HG03565 (cell line): ENCODE measurements around the gene CLSTN1.
"Not testable (repeated sequence)": the region's sequence is repeated elsewhere in the genome, so short reads cannot be mapped to it uniquely, and the experiment has no call there.

Experiments used
- ATAC-seq: cut with Tn5 transposase; IDR thresholded peaks from one replicate; pipeline ENCODE4 v1.9.1; 2021; ENCODE audit warnings: mild to moderate bottlenecking, moderate library complexity; ENCODE audit not compliant: unreplicated experiment

The CLSTN1 gene

GRCh38 chr1:9826616-9827015, 2.9 kb upstream of the CLSTN1 start:
- ATAC-seq: no peak

GRCh38 chr1:9826087-9826486, 2.3 kb upstream of the CLSTN1 start:
- no peak for ATAC-seq

DNA sequence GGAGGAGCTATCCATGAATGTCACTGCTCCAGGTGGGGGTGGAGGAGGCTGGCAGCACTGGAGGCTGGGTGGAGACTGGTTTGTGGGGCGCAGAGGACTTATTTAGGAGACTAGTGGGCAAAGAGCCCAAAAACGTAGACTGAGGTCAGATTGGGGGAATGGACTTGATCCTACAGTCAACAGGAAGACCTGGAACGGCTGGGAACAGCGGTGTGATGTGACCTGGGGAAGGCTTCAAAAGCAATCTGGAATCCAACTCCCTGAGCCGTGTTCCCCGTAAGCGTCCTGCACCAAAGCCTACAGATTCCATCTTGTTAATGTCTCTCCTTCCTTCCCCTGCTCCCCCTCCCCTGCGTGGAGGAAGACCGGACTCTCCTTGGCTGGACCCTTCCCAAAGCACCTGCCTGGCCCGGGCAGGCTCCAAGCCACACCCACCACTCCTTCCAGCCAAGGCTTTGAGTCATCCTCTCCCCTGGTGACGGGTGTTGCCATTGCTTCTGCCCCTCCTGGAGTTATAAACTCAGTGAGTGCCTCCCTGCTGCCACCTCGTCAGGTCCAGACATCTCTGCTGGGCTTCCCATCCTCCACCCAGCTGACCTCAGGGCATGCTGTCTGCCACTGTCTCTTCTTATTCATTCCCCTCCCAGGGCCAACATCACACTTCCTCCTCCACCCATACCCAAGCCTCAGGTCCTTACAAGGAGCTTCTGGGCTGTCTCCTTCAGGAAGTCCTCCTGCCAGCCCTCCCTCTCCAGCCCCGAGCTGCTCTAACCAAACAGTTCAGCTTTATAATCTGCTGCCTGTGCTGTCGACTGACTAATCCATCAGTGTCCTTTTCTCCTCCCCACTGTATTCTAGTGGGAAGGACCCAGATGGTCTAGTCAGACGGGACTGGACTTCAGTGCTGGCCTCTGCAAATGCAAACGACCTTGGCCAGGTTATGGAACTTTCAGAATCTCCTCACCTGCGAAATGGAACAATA, 1.6 kb upstream of the CLSTN1 start:
- ATAC-seq: no peak

- ATAC-seq: no peak
Measured at GRCh38 chr1:9824702-9825089, 931 bp upstream of the CLSTN1 start.

- ATAC-seq: no peak
Measured at GRCh38 chr1:9823693-9823942, 147 bp downstream of the CLSTN1 start.

DNA sequence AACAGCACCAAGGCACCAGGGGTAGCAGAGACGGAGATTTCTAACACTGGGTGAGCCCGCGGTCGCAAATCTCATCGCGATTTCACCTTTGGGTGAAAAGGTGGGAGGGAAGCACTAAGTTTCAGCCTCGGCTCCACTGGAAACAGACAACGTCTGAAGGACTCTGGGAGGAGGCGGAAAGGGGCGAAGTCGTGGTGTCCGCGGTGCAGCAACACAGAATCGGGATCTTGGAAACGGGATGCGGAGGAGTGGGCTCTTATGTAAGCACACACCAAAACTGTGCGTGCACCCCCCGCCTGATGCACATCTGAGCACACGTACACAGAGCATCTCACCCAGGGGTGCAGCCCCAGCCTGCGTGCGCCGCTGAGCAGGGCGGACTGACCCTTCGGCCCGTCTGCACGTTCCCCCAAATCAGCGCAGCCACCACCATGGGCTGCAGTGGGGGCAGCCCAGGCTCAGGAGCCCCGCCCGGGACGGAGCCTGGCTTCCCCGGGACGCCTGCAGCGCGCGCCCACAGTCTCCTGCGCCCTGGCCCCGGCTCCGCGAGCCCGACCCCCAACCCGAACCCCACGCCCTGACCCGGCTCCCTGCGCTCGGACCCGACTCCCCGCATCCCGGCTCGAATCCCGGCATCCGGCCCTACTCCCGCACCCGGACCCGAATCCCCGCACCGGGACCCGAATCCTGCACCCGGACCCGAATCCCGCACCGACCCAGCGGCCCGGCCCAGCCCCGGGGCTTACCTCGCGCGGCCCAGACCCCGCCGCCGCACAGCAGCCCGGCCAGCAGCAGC, 670 bp downstream of the CLSTN1 start:
- ATAC-seq: no peak

- no peak for ATAC-seq
Measured at GRCh38 chr1:9822490-9822889, 1.3 kb downstream of the CLSTN1 start.

DNA sequence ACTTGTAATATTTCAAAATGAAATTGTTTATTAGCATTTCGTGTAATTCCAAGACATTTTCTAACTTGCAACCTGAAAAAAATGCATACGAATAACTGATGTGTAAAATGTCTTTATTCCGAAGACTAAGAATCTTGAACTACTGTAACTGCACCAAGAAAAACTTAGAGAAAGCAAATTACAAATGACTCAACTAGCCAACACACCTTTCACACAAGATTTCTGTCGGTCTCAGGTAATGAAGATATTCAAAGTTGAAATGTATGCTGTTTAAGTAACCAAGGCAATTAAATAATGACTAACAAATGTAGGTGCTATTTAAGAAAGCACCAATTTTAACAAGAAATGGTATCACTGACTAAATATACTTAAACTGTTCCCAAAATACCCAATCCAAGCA, 2.1 kb downstream of the CLSTN1 start:
- ATAC-seq: no peak

GRCh38 chr1:9820521-9820920, 3.2 kb downstream of the CLSTN1 start:
- no peak for ATAC-seq

- no peak for ATAC-seq
Measured at GRCh38 chr1:9817734-9818133, 6.0 kb downstream of the CLSTN1 start.

GRCh38 chr1:9816199-9816598, 7.6 kb downstream of the CLSTN1 start:
- ATAC-seq: no peak

- no peak for ATAC-seq
Measured at GRCh38 chr1:9815150-9815549, 8.6 kb downstream of the CLSTN1 start.

DNA sequence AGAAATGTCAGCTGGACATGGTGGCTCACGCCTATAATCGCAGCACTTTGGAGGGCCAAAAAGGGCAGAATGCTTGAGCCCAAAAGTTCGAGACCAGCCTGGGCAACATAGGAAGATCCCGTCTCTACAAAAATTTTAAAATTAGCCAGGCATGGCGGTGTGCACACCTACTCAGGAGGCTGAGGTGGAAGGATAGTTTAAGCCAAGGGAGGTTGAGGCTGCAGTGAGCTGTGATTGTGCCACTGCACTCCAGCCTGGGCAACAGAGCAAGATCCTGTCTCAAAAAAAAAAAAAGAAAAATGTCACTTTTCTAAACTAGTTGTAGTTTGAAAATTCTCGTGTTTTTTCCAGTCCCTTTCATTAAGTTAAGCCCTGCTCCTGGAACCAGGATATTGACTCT, 9.1 kb downstream of the CLSTN1 start:
- ATAC-seq: no peak

- no peak for ATAC-seq
Measured at GRCh38 chr1:9811239-9811966, 12.4 kb downstream of the CLSTN1 start.

DNA sequence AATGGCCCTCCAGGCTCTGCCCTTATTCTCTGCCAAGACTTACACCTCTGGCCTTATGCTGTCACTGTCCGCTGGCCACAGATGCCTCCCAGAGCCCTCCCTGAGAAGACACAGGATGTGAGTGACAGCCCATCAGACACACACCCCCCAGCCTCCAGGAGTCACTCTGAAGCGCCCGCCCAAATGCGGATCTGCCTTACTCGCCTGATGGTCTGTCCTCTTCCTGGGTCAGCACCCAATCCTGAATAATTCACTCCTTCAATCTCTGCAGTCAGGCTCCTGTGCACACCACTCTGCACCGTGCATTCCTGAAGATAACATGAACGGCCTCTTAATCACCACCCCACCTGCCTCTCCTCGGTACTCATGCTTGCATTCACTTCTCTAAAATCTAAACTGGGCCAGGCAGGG, 14.7 kb downstream of the CLSTN1 start:
- ATAC-seq: no peak

DNA sequence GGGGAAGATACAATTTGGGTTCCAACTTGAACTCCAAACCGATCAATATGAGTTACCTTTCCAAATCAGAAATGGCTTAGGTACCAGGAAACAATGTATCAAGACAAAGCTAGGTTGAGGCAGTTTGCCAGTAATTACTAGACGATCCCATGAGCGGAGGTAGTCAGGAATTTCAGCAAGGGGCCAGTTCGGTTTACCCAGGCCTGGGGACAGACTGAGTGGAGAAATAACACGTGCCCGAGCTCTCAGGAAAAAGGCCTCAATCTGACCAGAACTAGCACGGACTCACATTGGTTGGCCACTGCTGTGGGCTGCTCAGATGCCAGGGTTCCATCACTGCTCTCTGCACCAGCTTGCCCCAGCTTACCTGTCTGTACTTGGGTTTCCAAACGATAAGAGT, 15.3 kb downstream of the CLSTN1 start:
- ATAC-seq: no peak

GRCh38 chr1:9807541-9807940, 16.2 kb downstream of the CLSTN1 start:
- ATAC-seq: no peak

- not testable (repeated sequence) for ATAC-seq
Measured at GRCh38 chr1:9805972-9806371, 17.8 kb downstream of the CLSTN1 start.

GRCh38 chr1:9805006-9805508, 18.7 kb downstream of the CLSTN1 start:
- ATAC-seq: no peak

DNA sequence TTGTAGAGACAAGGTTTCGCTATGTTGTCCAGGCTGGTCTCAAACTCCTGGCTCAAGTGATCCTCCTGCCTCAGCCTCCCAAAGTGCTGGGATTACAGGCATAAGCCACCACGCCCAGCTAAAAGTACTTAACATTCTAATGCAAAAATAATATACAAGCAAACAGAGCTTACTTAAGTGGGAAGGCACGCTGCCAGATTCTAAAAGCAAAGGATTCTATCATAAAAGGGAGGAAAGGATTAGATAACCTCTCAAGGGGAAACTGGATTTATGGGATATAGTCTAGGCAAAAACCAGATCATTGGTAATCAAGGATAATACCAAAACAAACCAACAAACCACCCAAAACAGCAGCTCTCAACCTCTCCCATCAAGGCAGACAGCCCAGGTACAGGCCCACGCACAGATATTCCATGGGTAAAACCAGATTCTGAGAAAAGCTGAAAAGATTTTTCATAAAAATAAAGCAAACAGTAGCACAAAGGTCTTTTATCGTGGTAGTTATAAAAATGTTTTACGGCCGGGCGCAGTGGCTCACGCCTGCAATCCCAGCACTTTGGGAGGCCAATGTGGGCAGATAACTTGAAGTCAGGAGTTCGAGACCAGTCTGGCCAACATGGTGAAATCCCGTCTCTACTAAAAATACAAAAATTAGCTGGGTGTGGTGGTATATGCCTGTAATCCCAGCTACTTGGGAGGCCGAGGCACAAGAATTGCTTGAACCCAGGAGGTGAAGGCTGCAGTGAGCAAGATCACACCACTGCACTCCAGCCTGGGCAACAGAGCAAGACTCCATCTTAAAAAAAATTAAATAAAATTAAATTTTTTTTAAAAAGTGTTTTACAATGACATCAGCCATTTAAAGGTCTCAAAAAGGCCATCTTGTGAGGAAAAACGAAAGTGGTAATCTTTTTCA, 20.5 kb downstream of the CLSTN1 start:
- not testable (repeated sequence) for ATAC-seq
